H1 (cell line): Measurements from ENCODE around the gene SERPINB8. TPM values are rescaled to one million over a fixed set of nuclear protein-coding genes. Genes with fewer than 3 reads are reported as not detected.
A peak's percentile ranks its signal among the peaks of the same experiment; 100 is the strongest.
"Not testable (repeated sequence)": the region's sequence is repeated elsewhere in the genome, so short reads cannot be mapped to it uniquely, and the experiment has no call there.

Experiments used
- CTCF ChIA-PET: fragments of 300-600 bp; sonication (Branson Sonifier 250); formaldehyde crosslinking; loops from one replicate; lab custom pipeline; 2021; ENCODE audit not compliant: partially characterized antibody; lab: Charles Lee
- POLR2A ChIA-PET: fragments of 300-600 bp; sonication (Branson Sonifier 250); formaldehyde crosslinking; loops from one replicate; lab custom pipeline; 2021; ENCODE audit warnings: inconsistent platforms; ENCODE audit not compliant: partially characterized antibody; lab: Charles Lee
- DNase-seq, 2 experiments: peaks; one replicate each; pipeline versions ENCODE4 v3.0.0 to v3.0.0-alpha.2; 2010 to 2022; ENCODE audit warnings: low spot score in 2 of 2, low read depth in 1 of 2, mixed read lengths in 1 of 2
- FAIRE-seq: peaks from 2 replicates; lab custom pipeline; 2011; peaks lifted over from hg19 to GRCh38; lab: Jason Lieb, UNC
- H2AFZ ChIP-seq: 2 replicates; pipeline ENCODE4 v1.8.1; 2012; ENCODE audit warnings: low read length, inconsistent platforms
- H2AK5ac ChIP-seq: 2 replicates; pipeline ENCODE4 v1.6.1; 2013; ENCODE audit warnings: low read depth, low read length
- H2BK120ac ChIP-seq: replicated peaks from 2 replicates; pipeline ENCODE3; 2013; ENCODE audit warnings: low read depth, low read length, inconsistent platforms
- H2BK12ac ChIP-seq: 2 replicates; pipeline ENCODE4 v1.6.1; 2013; ENCODE audit warnings: low read depth, low read length
- H2BK15ac ChIP-seq: 2 replicates; pipeline ENCODE4 v1.6.1; 2013; ENCODE audit warnings: low read length
- H2BK20ac ChIP-seq: 2 replicates; pipeline ENCODE4 v1.6.1; 2013; ENCODE audit warnings: low read length
- H2BK5ac ChIP-seq: 2 replicates; pipeline ENCODE4 v1.6.1; 2013; ENCODE audit warnings: low read depth, low read length
- H3K14ac ChIP-seq: 2 replicates; pipeline ENCODE4 v1.6.1; 2013; ENCODE audit warnings: inconsistent platforms; ENCODE audit not compliant: insufficient read length
- H3K18ac ChIP-seq: 2 replicates; pipeline ENCODE4 v1.6.1; 2013; ENCODE audit warnings: low read length; ENCODE audit errors: extremely low read depth
- H3K23ac ChIP-seq: 2 replicates; pipeline ENCODE4 v1.6.1; 2013; ENCODE audit warnings: inconsistent platforms; ENCODE audit not compliant: insufficient read length
- H3K23me2 ChIP-seq: 2 replicates; pipeline ENCODE4 v1.6.1; 2013; ENCODE audit warnings: low read depth, low read length
- H3K27ac ChIP-seq: 2 replicates; pipeline ENCODE4 v1.6.1; 2011; ENCODE audit warnings: low read depth, low read length, inconsistent platforms
- H3K27me3 ChIP-seq, 4 experiments: replicated peaks in 1 of 4; 1 replicate in 1 of 4; 2 replicates in 3 of 4; pipeline versions ENCODE4 v1.6.1 to v1.8.1; 2011 to 2013; ENCODE audit warnings: low read length in 3 of 4, mild to moderate bottlenecking in 3 of 4, inconsistent platforms in 2 of 4, mixed read lengths in 2 of 4, moderate library complexity in 1 of 4; ENCODE audit not compliant: control insufficient read depth in 3 of 4, insufficient read depth in 3 of 4; ENCODE audit errors: extremely low read depth in 1 of 4
- H3K36me3 ChIP-seq, 4 experiments: 2 replicates each; pipeline versions ENCODE4 v1.6.1 to v1.8.1; 2011 to 2013; ENCODE audit warnings: mild to moderate bottlenecking in 4 of 4, low read length in 3 of 4, moderate library complexity in 2 of 4, control low read depth in 1 of 4, inconsistent platforms in 1 of 4; ENCODE audit not compliant: insufficient read depth in 4 of 4, control insufficient read depth in 2 of 4
- H3K4ac ChIP-seq: replicated peaks from 2 replicates; pipeline ENCODE3; 2013; ENCODE audit warnings: low read length, low read depth, mixed read lengths, inconsistent platforms; ENCODE audit not compliant: insufficient read length
- H3K4me1 ChIP-seq, 4 experiments: replicated peaks in 1 of 4; 1 replicate in 1 of 4; 2 replicates in 3 of 4; pipeline versions ENCODE4 v1.6.1 to v1.8.1; 2011 to 2013; ENCODE audit warnings: low read length in 3 of 4, inconsistent platforms in 2 of 4, mixed read lengths in 1 of 4; ENCODE audit not compliant: insufficient read depth in 4 of 4, control insufficient read depth in 3 of 4
- H3K4me2 ChIP-seq, 2 experiments: 2 replicates each; pipeline versions ENCODE4 v1.6.1 to v1.8.1; 2011 to 2013; ENCODE audit warnings: low read depth in 2 of 2, low read length in 2 of 2, control low read depth in 1 of 2, inconsistent platforms in 1 of 2, mild to moderate bottlenecking in 1 of 2; ENCODE audit not compliant: insufficient read depth in 1 of 2
- H3K4me3 ChIP-seq, 4 experiments: fragments of 200-600, 300-600 bp in 1 of 4; sonication (generic), shearing (Covaris generic), sonication (Bioruptor Twin) in 1 of 4; 2 replicates each; pipeline versions ENCODE4 v1.5.1 to v1.8.1; 2011 to 2016; ENCODE audit warnings: low read length in 4 of 4, low read depth in 3 of 4, control low read depth in 2 of 4, inconsistent platforms in 2 of 4, mild to moderate bottlenecking in 2 of 4, mixed read lengths in 1 of 4, moderate library complexity in 1 of 4; ENCODE audit not compliant: insufficient read depth in 2 of 4; ENCODE audit errors: extremely low read depth in 1 of 4
- H3K56ac ChIP-seq: replicated peaks from 2 replicates; pipeline ENCODE3; 2013; ENCODE audit warnings: low read depth, mild to moderate bottlenecking, mixed read lengths, low read length, inconsistent platforms; ENCODE audit not compliant: insufficient read length
- H3K79me1 ChIP-seq: 2 replicates; pipeline ENCODE4 v1.6.1; 2013; ENCODE audit warnings: low read depth, low read length, control low read depth
- H3K79me2 ChIP-seq, 2 experiments: 2 replicates each; pipeline versions ENCODE4 v1.6.1 to v1.8.1; 2012 to 2013; ENCODE audit warnings: low read length in 2 of 2, mild to moderate bottlenecking in 2 of 2, inconsistent platforms in 1 of 2; ENCODE audit not compliant: insufficient read depth in 2 of 2, control insufficient read depth in 1 of 2
- H3K9ac ChIP-seq, 4 experiments: replicated peaks in 1 of 4; 1 replicate in 1 of 4; 2 replicates in 3 of 4; pipeline versions ENCODE4 v1.6.1 to v1.8.1; 2011 to 2013; ENCODE audit warnings: low read depth in 3 of 4, low read length in 3 of 4, control low read depth in 2 of 4, mild to moderate bottlenecking in 2 of 4, moderate library complexity in 2 of 4, inconsistent platforms in 1 of 4; ENCODE audit errors: extremely low read depth in 1 of 4
- H3K9me3 ChIP-seq, 2 experiments: 2 replicates each; pipeline versions ENCODE4 v1.6.1 to v1.8.1; 2012 to 2013; ENCODE audit warnings: mild to moderate bottlenecking in 2 of 2, moderate library complexity in 2 of 2, control low read depth in 1 of 2, inconsistent platforms in 1 of 2, low read depth in 1 of 2, low read length in 1 of 2, mixed read lengths in 1 of 2; ENCODE audit not compliant: insufficient read depth in 2 of 2
- H4K20me1 ChIP-seq, 2 experiments: replicated peaks in 1 of 2; 2 replicates each; pipeline versions ENCODE3 to v1.8.1; 2011 to 2013; ENCODE audit warnings: inconsistent platforms in 2 of 2, low read length in 2 of 2, mild to moderate bottlenecking in 1 of 2; ENCODE audit not compliant: insufficient read depth in 2 of 2, control insufficient read depth in 1 of 2
- H4K5ac ChIP-seq: 2 replicates; pipeline ENCODE4 v1.6.1; 2013; ENCODE audit warnings: low read length, low read depth, mixed read lengths, inconsistent platforms; ENCODE audit not compliant: insufficient read length
- H4K8ac ChIP-seq: 2 replicates; pipeline ENCODE4 v1.8.0; 2013; ENCODE audit warnings: mild to moderate bottlenecking, moderate library complexity, low read length, inconsistent platforms; ENCODE audit not compliant: insufficient read depth; ENCODE audit errors: extremely low read depth
- H4K91ac ChIP-seq: replicated peaks from 2 replicates; pipeline ENCODE3; 2013; ENCODE audit warnings: low read length, mixed read lengths, inconsistent platforms; ENCODE audit not compliant: insufficient read length
- WGBS, 2 experiments: shearing (Covaris generic) in 1 of 2; methylation state at CpG; one replicate each; pipeline versions ENCODE4 v1.1.6 to v1.1.7; 2013 to 2015; ENCODE audit warnings: low lambda C conversion rate in 2 of 2, mixed read lengths in 2 of 2, inconsistent platforms in 1 of 2, low coverage in 1 of 2, missing lambda C conversion rate in 1 of 2; ENCODE audit not compliant: insufficient replicate concordance in 2 of 2, insufficient coverage in 1 of 2, insufficient read length in 1 of 2; ENCODE audit errors: extremely low coverage in 1 of 2, missing lambda C conversion rate in 1 of 2; 5-methylcytosine and 5-hydroxymethylcytosine counted together
- polyA plus RNA-seq, 7 experiments: library from polyadenylated mRNA; depleted of rRNA in 3 of 7; stranded (reverse) in 5 of 7; unstranded in 2 of 7; fragments of >200 nt in 5 of 7; fragments of 200-250 nt in 2 of 7; gene quantifications; 1 replicate in 5 of 7; 2 replicates in 1 of 7; 4 replicates in 1 of 7; pipeline versions ENCODE4 v1.2.1 to v1.2.3, GENCODE V29; 2011 to 2013; ENCODE audit warnings: missing spikeins in 2 of 7, mixed read lengths in 2 of 7
- total RNA-seq: library from RNA; stranded (reverse); fragmentation: NEBNext Ultra II Directional; extraction: Animal tissue kit (Norgen Biotek cat#: 25700); gene quantifications from 2 replicates; pipeline ENCODE4 v1.2.1, GENCODE V29; 2021
- TF ChIP-seq, protein P1 (sequence below), 3 experiments: IDR thresholded peaks; 1 replicate in 2 of 3; 2 replicates in 1 of 3; pipeline versions ENCODE4 v1.5.1 to v1.6.1; 2011; ENCODE audit warnings: low read length in 3 of 3, mild to moderate bottlenecking in 3 of 3, inconsistent platforms in 2 of 3, low read depth in 1 of 3, moderate library complexity in 1 of 3; ENCODE audit not compliant: insufficient read depth in 1 of 3; ENCODE audit errors: control extremely low read depth in 1 of 3

SERPINB8 gene
- total and polyA plus RNA-seq, 2 of the 8 experiments (the other 6 are each of a cell fraction or from before 2014, with no cell fraction given): 0.42 to 1.2 TPM

DNA sequence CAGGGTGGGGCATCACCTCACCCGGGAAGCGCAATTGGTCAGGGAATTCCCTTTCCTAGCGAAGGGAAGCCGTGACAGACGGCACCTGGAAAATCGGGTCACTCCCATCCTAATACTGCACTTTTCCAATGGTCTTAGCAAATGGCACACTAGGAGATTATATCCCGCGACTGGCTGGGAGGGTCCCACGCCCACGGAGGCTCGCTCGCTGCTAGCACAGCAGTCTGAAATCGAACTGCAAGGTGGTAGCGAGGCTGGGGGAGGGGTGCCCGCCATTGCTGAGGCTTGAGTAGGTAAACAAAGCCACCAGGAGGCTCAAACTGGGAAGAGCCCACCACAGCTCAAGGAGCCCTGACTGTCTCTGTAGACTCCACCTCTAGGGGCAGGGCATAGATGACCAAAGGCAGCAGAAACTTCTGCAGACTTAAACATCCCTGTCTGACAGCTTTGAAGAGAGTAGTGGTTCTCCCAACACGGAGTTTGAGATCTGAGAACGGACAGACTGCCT, 29.3 kb upstream of the SERPINB8 start:
- H4K8ac ChIP-seq, H4K91ac ChIP-seq, H3K9me3 ChIP-seq, H3K4me2 ChIP-seq, H2BK20ac ChIP-seq, H3K79me2 ChIP-seq, H3K4me1 ChIP-seq, DNase-seq, H3K56ac ChIP-seq, FAIRE-seq, H4K20me1 ChIP-seq, H3K18ac ChIP-seq, H2BK12ac ChIP-seq, H3K9ac ChIP-seq, H2BK5ac ChIP-seq, H4K5ac ChIP-seq, H2AK5ac ChIP-seq, H3K23ac ChIP-seq, H2BK120ac ChIP-seq, H3K27ac ChIP-seq, H3K36me3 ChIP-seq, H3K4me3 ChIP-seq, H3K14ac ChIP-seq, H3K79me1 ChIP-seq, POLR2A ChIA-PET, H3K4ac ChIP-seq, H3K23me2 ChIP-seq, H2BK15ac ChIP-seq: not testable (repeated sequence)
- 91% methylated on average over 17 of the region's 17 CpGs; no CpG with 5 or more reads in 1 of the 2 experiments for WGBS, 2 experiments
- CTCF ChIA-PET: interaction anchor here (1.1 to 2.9 kb wide), 5 partner anchors 10 to 97 kb away, joined by 3 to 10 read pairs (median 4); no protein-coding TSS in a partner anchor
- peak overlapping the region; percentile 62 for H2AFZ ChIP-seq
- TF ChIP-seq, protein P1, sequence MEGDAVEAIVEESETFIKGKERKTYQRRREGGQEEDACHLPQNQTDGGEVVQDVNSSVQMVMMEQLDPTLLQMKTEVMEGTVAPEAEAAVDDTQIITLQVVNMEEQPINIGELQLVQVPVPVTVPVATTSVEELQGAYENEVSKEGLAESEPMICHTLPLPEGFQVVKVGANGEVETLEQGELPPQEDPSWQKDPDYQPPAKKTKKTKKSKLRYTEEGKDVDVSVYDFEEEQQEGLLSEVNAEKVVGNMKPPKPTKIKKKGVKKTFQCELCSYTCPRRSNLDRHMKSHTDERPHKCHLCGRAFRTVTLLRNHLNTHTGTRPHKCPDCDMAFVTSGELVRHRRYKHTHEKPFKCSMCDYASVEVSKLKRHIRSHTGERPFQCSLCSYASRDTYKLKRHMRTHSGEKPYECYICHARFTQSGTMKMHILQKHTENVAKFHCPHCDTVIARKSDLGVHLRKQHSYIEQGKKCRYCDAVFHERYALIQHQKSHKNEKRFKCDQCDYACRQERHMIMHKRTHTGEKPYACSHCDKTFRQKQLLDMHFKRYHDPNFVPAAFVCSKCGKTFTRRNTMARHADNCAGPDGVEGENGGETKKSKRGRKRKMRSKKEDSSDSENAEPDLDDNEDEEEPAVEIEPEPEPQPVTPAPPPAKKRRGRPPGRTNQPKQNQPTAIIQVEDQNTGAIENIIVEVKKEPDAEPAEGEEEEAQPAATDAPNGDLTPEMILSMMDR (IDR thresholded peaks at IDR 0.05; ENCODE audit: control extremely low read depth in 1 of 3, insufficient read depth in 1 of 3, low read depth in 1 of 3, low read length in 3 of 3): peak in 1 of 3 experiments; percentile 26; a peak in 1 of 4 replicates
- H3K27me3 ChIP-seq: peaks cover 0 to 18% (median 13%) of the 10 kb centered on the region in 4 experiments; a peak in 6 of 7 replicates
